Stimulated activated CD4-positive, alpha-beta T cell treated with anti-CD3 and anti-CD28 coated beads, Interleukin-4, amount 100 ng/mL, for 24 hours (primary cell): ENCODE results near the gene VPS54.
A peak's percentile ranks its signal among the peaks of the same experiment; 100 is the strongest.

Experiments
- DNase-seq: peaks from one replicate; pipeline ENCODE4 v3.0.0-alpha.2; 2020

The VPS54 gene

DNA sequence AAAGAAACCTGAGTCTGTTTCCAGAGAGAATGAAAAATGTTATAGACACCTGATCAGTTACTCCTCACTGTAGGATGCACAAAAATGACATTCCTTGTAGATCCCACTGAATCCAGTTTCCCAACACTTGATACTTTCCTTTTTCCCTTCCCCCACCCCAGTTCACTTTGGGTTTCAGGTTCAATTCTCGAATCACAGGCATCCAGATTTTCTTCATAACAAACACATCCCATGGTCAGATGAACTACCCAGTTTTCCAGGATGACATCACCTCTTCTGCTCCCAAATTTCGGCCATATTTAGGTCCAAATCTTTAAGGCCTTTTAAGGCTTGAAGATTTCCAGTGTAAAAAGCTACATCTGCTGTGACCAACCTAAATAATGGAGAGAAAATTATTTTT is 126.1 kb downstream of the VPS54 start:
- no peak for DNase-seq

GRCh38 chr2:63891488-63892030 is 127.7 kb downstream of the VPS54 start:
- DNase-seq = no peak

- no peak for DNase-seq
These were observed 128.6 kb downstream of the VPS54 start for GRCh38 chr2:63890678-63891077.

- DNase-seq = peak; percentile 50
These were observed 130.5 kb downstream of the VPS54 start for GRCh38 chr2:63888490-63889402.

GRCh38 chr2:63888053-63888452 is 131.2 kb downstream of the VPS54 start:
- DNase-seq = no peak

DNA sequence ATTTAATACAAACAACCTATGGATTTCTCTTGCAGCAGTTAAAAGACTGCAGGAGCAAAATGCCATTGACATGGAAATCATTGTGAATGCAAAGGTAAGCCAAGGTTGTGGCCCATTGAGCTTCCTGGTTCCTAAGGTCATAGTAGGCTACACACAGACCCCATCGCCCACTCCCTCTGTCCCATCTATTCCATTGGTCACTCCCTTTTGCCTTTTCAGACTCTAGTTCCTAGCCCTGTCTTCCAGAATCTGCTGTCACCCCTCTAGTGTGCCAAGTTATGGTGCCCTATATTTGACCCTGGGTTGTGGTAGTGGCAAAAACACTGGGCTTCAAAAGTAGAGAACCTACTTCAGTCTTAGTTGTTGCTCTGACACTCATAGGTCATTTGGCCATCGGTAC is 132.8 kb downstream of the VPS54 start:
- no peak for DNase-seq

DNA sequence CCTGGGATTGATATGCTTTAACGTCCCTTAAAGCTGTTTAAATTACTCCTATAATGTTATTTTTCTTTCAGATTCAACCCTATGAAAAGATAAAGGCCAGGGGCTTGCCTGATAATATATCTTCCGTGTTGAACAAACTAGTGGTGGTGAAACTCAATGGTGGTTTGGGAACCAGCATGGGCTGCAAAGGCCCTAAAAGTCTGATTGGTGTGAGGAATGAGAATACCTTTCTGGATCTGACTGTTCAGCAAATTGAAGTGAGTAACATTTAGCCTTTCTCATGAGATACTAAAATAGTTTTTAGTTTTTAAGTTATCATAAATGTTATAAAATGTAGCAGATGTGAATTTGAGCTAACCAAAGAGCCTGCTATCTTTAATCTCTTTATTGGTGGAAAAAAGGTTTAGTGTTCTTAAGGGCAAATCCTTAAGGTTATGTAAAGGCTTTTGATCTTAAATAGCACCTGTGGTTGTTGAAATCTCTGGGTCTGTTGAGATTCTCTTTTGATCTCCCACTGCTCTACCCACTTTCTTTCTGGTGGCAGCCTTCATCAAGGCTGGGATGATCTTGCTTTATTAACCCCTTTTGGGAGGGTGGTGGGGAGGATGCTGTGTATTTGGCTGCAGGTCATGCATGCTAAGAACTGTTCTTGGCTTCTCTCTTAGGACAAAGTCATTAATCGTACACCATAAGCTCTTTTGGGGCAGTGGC is 136.7 kb downstream of the VPS54 start:
- no peak for DNase-seq

- no peak for DNase-seq
These were observed 138.0 kb downstream of the VPS54 start for GRCh38 chr2:63881205-63881604.

DNA sequence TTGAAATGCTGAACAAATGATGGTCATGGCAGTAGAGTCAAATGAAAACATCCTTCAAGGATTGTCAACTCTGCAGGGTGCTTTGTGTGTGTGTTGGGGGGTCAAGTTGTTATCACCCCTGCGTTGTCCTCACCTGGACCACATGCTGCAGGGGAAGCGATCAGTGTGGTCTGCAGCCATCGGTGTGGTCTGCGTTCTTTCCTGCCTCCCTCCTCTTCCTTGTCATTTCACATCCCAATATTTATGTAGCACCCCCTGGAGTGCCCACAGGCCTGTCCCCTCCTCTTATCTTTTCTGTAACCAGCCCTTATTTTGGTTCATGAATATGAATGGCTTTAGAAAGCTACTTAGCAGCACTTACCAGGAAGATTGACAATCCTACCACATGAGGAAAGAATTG is 138.6 kb downstream of the VPS54 start:
- DNase-seq = no peak

DNA sequence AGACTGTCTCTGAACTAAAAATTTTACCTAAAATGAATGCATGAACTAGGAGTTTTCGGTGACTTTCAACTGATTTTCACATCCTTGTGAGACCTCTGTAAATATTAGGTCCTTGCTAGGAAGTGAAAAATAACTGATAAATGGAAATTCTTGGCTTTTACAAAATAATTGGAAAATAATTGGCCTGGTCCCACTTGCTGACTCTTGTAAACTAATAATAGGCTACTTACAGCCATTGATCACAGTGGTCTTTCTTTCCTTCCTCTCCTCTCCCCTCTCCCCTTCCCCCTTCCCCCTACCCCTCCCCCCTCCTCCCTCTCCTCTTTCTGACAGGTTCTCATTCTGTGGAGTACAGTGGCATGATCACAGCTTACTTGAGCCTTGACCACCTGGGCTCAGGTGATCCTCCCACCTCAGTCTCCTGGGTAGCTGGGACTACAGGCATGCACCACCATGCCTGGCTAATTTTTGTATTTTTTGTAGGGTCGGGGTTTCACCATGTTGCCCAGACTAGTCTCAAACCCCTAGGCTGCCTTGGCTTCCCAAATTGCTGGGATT is 139.3 kb downstream of the VPS54 start:
- DNase-seq = no peak

DNA sequence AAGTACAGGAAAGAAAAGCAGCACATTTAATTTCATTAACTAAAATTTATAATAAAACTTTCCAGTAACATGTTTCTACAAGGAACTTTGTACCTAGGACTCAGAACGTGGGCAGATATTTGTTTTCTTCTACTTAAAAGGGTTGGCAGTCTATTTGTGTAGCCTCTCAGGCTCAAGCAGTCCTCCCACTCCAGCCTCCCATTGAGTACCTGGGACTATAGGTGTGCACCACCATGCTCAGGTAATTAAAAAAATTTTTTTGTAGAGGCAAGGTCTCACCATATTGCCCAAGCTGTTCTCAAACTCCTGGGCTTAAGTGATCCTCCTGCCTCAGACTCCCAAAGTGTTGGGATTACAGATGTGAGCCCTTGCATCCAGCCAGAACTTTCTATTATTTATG is 140.7 kb downstream of the VPS54 start:
- DNase-seq = no peak

DNA sequence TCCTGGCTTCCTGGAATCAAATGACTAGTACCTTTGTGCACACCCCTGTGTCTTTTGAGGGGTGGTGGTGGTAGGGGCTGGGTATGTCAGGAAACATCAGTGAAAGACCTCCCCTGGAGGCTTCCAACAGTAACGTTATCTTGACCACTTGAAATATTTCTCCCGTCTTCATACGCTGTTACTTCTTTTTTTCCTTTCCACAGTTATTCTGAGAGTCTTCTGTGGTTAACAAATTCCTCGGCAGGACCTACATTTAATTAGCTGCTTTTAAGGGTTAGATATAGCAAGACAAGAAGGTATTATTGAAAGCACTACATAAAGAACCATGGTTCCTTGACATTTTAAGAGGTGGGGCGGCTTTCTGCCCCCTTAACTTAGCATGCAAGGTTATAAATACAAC is 142.9 kb downstream of the VPS54 start:
- no peak for DNase-seq

GRCh38 chr2:63875559-63876245 is 143.5 kb downstream of the VPS54 start:
- no peak for DNase-seq

GRCh38 chr2:63875131-63875527 is 144.1 kb downstream of the VPS54 start:
- DNase-seq = no peak

DNA sequence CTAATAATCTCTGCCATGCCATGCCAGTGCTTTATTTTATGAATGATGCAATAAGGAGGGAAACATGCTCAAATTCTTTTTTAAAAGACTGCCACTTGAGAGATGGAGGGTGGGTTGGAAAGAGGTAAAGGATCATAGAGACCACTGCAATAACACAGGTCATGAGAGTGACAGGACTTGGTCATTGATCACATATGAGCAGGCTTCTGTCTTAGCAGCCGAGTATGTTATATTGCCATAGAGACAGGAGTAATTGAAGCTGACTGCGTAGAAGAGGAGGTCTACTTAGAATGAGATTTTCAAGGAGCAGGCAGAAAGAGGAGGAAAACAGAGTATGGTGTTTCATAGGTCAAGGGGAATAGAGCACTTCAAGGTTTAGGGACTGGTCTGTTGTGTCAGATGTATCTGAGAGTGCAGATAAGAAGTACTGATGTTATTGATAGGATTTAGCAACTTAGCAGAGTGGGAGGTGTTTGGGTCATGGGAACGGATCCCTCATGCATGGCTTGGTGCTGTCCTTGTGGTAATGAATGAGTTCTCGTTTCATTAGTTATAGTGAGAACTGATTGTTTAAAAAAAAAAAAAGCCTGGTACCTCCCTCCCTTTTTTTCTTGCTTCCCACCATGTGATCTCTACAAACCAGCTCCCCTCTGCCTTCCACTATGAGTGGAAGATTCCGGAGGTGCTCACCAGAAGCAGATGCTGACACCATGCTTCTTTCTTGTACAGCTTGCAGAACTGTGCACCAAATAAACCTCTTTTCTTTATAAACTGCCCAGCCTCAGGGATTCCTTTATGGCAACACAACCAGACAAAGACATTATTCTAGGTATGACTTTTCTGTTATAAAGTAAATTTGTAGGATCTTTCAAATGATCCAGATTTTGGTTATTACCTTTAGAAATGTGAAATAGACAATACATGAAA is 144.8 kb downstream of the VPS54 start:
- no peak for DNase-seq

DNA sequence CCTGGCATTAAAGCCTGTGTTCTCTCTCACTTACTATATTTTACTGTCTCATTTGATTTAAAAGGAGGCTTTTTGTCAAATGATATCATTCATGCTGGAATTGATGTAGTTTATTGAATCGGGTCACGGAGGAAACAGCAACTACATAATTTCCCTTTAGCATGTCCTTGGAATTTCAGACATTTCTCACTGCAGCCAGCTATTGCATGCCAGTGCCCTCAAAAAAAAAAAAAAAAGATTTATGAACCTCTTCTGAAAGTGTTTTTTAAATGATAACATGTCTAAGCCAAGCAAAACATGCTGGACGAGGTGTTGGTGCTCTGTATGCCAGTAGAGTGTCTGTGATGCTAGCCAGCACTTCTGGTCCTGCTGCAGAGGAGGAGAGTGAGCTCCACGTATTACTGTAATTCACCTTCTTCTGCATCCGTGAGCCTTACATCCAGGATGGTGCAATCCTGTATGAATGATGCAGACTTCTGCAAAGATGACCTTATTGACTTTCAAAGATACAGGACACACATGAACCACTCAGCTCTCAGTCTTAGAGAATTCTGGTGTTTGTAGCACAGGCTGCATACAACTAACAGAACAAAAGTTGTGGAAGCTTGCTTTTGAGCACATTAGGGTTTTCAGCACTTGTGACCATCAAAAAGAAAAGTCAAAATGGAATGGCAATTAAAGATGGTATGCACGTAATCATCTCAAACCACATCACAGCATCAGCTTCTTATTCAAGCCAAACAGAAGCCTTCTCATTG is 146.5 kb downstream of the VPS54 start:
- no peak for DNase-seq

DNA sequence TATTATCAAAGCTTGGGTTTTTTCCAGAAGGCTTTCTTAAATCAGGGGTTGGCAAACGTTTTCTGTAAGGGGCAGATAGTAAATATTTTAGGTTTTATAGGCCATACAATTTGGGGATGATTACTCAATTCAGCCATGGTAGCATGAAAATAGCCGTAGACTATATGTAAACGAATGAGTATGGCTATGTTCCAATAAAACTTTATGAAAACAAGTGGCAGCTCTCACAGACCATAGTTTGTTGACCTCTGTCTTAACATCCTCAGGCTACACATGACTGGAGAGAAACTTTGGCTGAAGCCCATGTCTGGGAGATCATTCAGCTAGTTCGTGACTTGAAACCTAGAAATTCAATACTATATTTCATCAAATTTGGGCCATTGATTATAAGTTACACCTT is 147.4 kb downstream of the VPS54 start:
- no peak for DNase-seq

GRCh38 chr2:63870679-63871078 is 148.5 kb downstream of the VPS54 start:
- DNase-seq = no peak

DNA sequence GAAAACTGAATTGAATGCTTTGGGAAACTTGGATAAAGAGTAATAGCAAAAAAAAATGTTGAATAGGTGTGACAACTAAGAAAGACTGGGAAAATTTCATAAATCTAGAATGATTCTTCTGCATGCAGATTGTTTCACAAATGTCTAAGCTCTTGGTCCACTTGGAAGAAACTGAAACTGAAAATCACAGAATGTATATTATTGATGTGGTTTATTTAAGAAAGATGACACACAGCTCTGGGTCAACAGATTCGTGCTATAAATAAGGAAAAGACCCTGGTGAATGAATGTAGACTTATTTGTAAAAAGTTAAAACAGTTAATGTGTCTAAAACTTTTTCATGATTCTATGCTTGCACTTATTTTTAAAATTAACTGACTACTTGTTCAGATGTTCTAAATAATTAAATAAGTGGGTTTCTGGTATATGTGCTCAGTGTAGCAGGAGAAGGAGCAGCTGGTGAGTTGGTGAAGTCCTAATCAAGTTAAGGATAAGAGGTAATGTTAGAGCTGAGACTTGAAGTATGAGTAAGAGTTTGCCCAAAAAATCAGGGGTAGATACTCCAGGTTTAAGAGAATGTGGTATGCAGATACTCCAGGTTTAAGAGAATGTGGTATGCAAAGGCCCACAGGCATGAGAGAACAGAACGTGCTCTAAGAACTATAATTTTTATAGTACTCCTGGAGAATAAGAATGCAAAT is 153.1 kb downstream of the VPS54 start:
- DNase-seq = no peak

- DNase-seq = no peak
These were observed 153.9 kb downstream of the VPS54 start for GRCh38 chr2:63865159-63865799.
